Esophagus mucosa (tissue), 1 donor: ENCODE data around the gene PMEL. TPM values are rescaled to one million over a fixed set of nuclear protein-coding genes. Genes with fewer than 3 reads are reported as not detected.
"Not testable (repeated sequence)": the region's sequence is repeated elsewhere in the genome, so short reads cannot be mapped to it uniquely, and the experiment has no call there.

Experiments
- ATAC-seq: fragments of 200-7000 bp; cut with Tn5 transposase; one replicate; pipeline ENCODE4 v1.9.1; 2020
- total RNA-seq: library from RNA; stranded (reverse); gene quantifications from one replicate; pipeline ENCODE4 v1.2.4, GENCODE V29; 2023
- donor health status: DM: yes; HTN: yes; CAD: no.

PMEL gene
- total RNA-seq, 1 donor from 2014 or later = 0.52 TPM

GRCh38 chr12:55940065-55940732, 25.6 kb downstream of the PMEL start:
- ATAC-seq = peak; percentile 89

- peak; percentile 37 for ATAC-seq
Measured at GRCh38 chr12:55938826-55939501, 26.9 kb downstream of the PMEL start.

GRCh38 chr12:55937981-55938380, 27.9 kb downstream of the PMEL start:
- ATAC-seq = no peak

GRCh38 chr12:55935738-55936151, 30.1 kb downstream of the PMEL start:
- no peak for ATAC-seq

GRCh38 chr12:55934773-55935172, 31.1 kb downstream of the PMEL start:
- ATAC-seq = no peak

- no peak for ATAC-seq
Measured at GRCh38 chr12:55933799-55934742, 31.8 kb downstream of the PMEL start.

- ATAC-seq = peak; percentile 66
Measured at GRCh38 chr12:55933169-55933798, 32.6 kb downstream of the PMEL start.

GRCh38 chr12:55932551-55932910, 33.3 kb downstream of the PMEL start:
- peak; percentile 22 for ATAC-seq

GRCh38 chr12:55931780-55932550, 33.9 kb downstream of the PMEL start:
- ATAC-seq = peak; percentile 9

GRCh38 chr12:55931317-55931779, 34.5 kb downstream of the PMEL start:
- ATAC-seq = no peak

GRCh38 chr12:55930771-55931316, 35.0 kb downstream of the PMEL start, which contains the start of gene DGKA:
TSS of gene DGKA (plus strand) at chr12:55931162. CDS start at chr12:55936504, 5,342 bp downstream.
- ATAC-seq = peak; percentile 35

GRCh38 chr12:55929306-55929791, 36.5 kb downstream of the PMEL start:
- ATAC-seq = no peak

- peak; percentile 71 for ATAC-seq
Measured at GRCh38 chr12:55927588-55928502, 38.0 kb downstream of the PMEL start, which contains the start of gene PYM1. TSS of gene PYM1 (minus strand) at chr12:55927894. CDS start at chr12:55927761, 133 bp downstream.

GRCh38 chr12:55926738-55927587, 38.9 kb downstream of the PMEL start:
- peak; percentile 60 for ATAC-seq

GRCh38 chr12:55925870-55926737, 39.7 kb downstream of the PMEL start:
- ATAC-seq = no peak

- no peak for ATAC-seq
Measured at GRCh38 chr12:55925371-55925770, 40.5 kb downstream of the PMEL start.

- not testable (repeated sequence) for ATAC-seq
Measured at GRCh38 chr12:55923648-55924047, 42.2 kb downstream of the PMEL start.

GRCh38 chr12:55922126-55922525, 43.7 kb downstream of the PMEL start:
- ATAC-seq = no peak
